ENCODE measurements around the gene BRK1.
"Not testable (repeated sequence)": the region's sequence is repeated elsewhere in the genome, so short reads cannot be mapped to it uniquely, and the experiment has no call there.

Gene BRK1

GRCh38 chr3:10115326-10116137 is at the start of gene BRK1:
Gene BRK1, plus strand, starts transcription at chr3:10115675. Its CDS starts 27 bp downstream, at chr3:10115702.
- peak; percentile 100 for DNase-seq (ENCODE audit: low spot score)

GRCh38 chr3:10070077-10070476 is 45.4 kb upstream of the BRK1 start:
- DNase-seq (ENCODE audit: low spot score) = not testable (repeated sequence)

GRCh38 chr3:10074666-10075065 is 40.8 kb upstream of the BRK1 start:
- peak; percentile 28 for DNase-seq (ENCODE audit: low spot score)

- DNase-seq (ENCODE audit: low spot score) = no peak
Observed at GRCh38 chr3:10081871-10082270, 33.6 kb upstream of the BRK1 start.

GRCh38 chr3:10085738-10086137 is 29.7 kb upstream of the BRK1 start:
- no peak for DNase-seq (ENCODE audit: low spot score)

- DNase-seq (ENCODE audit: low spot score) = no peak
Observed at GRCh38 chr3:10088256-10088655, 27.2 kb upstream of the BRK1 start.

- no peak for DNase-seq (ENCODE audit: low spot score)
Observed at GRCh38 chr3:10090179-10090578, 25.3 kb upstream of the BRK1 start.

GRCh38 chr3:10090774-10091173 is 24.7 kb upstream of the BRK1 start:
- DNase-seq (ENCODE audit: low spot score) = not testable (repeated sequence)

- not testable (repeated sequence) for DNase-seq (ENCODE audit: low spot score)
Observed at GRCh38 chr3:10091387-10091786, 24.1 kb upstream of the BRK1 start.

- DNase-seq (ENCODE audit: low spot score) = no peak
Observed at GRCh38 chr3:10093678-10094077, 21.8 kb upstream of the BRK1 start.

GRCh38 chr3:10099041-10099440 is 16.4 kb upstream of the BRK1 start:
- no peak for DNase-seq (ENCODE audit: low spot score)

GRCh38 chr3:10106919-10107318 is 8.6 kb upstream of the BRK1 start:
- no peak for DNase-seq (ENCODE audit: low spot score)

GRCh38 chr3:10108091-10108490 is 7.4 kb upstream of the BRK1 start, which contains the start of gene FANCD2OS:
Gene FANCD2OS, minus strand, starts transcription at chr3:10108255. Its CDS starts 3,481 bp downstream, at chr3:10104774.
- no peak for DNase-seq (ENCODE audit: low spot score)

- peak; percentile 34 for DNase-seq (ENCODE audit: low spot score)
Observed at GRCh38 chr3:10116138-10116460, 624 bp downstream of the BRK1 start.

GRCh38 chr3:10116928-10117327 is 1.5 kb downstream of the BRK1 start:
- DNase-seq (ENCODE audit: low spot score) = no peak

GRCh38 chr3:10119376-10119775 is 3.9 kb downstream of the BRK1 start:
- DNase-seq (ENCODE audit: low spot score) = no peak

GRCh38 chr3:10121064-10121463 is 5.6 kb downstream of the BRK1 start:
- no peak for DNase-seq (ENCODE audit: low spot score)

GRCh38 chr3:10122724-10123123 is 7.2 kb downstream of the BRK1 start:
- DNase-seq (ENCODE audit: low spot score) = no peak

- DNase-seq (ENCODE audit: low spot score) = not testable (repeated sequence)
Observed at GRCh38 chr3:10135872-10136271, 20.4 kb downstream of the BRK1 start.

GRCh38 chr3:10136426-10137005 is 21.0 kb downstream of the BRK1 start:
- DNase-seq (ENCODE audit: low spot score) = no peak

- DNase-seq (ENCODE audit: low spot score) = no peak
Observed at GRCh38 chr3:10137178-10137577, 21.7 kb downstream of the BRK1 start.

GRCh38 chr3:10140996-10141546 is 25.6 kb downstream of the BRK1 start:
- no peak for DNase-seq (ENCODE audit: low spot score)
